H9 (cell line): ENCODE data around the gene OR13C2. TPM values are rescaled to one million over a fixed set of nuclear protein-coding genes. Genes with fewer than 3 reads are reported as not detected.

Source experiments
- DNase-seq: peaks from one replicate; pipeline ENCODE4 v3.0.0-alpha.2; 2017
- H2AFZ ChIP-seq: one replicate; pipeline ENCODE4 v1.6.1; 2013; ENCODE audit warnings: mild to moderate bottlenecking, low read length, control low read depth, moderate library complexity
- H2AK5ac ChIP-seq: 2 replicates; pipeline ENCODE4 v1.6.1; 2013; ENCODE audit warnings: low read length, control low read depth, mixed read lengths; ENCODE audit not compliant: insufficient read length
- H2BK120ac ChIP-seq: one replicate; pipeline ENCODE4 v1.6.1; 2013; ENCODE audit warnings: low read depth, mild to moderate bottlenecking, low read length, control low read depth, inconsistent platforms; ENCODE audit not compliant: poor library complexity, severe bottlenecking
- H2BK12ac ChIP-seq: 2 replicates; pipeline ENCODE4 v1.6.1; 2013; ENCODE audit warnings: low read length, control low read depth, mixed read lengths, low read depth; ENCODE audit not compliant: insufficient read length
- H2BK15ac ChIP-seq: 2 replicates; pipeline ENCODE4 v1.6.1; 2013; ENCODE audit warnings: low read depth, low read length, control low read depth
- H2BK20ac ChIP-seq: one replicate; pipeline ENCODE4 v1.6.1; 2013; ENCODE audit warnings: low read depth, mild to moderate bottlenecking, low read length, control low read depth, inconsistent platforms; ENCODE audit not compliant: poor library complexity, severe bottlenecking
- H2BK5ac ChIP-seq: 2 replicates; pipeline ENCODE4 v1.6.1; 2013; ENCODE audit warnings: low read length, control low read depth, mixed read lengths; ENCODE audit not compliant: insufficient read length
- H3K14ac ChIP-seq: 2 replicates; pipeline ENCODE4 v1.6.1; 2013; ENCODE audit warnings: low read length, control low read depth; ENCODE audit not compliant: insufficient read depth
- H3K18ac ChIP-seq: 2 replicates; pipeline ENCODE4 v1.6.1; 2013; ENCODE audit warnings: low read depth, mild to moderate bottlenecking, mixed read lengths, low read length, control low read depth; ENCODE audit not compliant: insufficient read length
- H3K23ac ChIP-seq: 2 replicates; pipeline ENCODE4 v1.6.1; 2013; ENCODE audit warnings: low read length, control low read depth, mixed read lengths, low read depth; ENCODE audit not compliant: insufficient read length
- H3K23me2 ChIP-seq: 2 replicates; pipeline ENCODE4 v1.6.1; 2013; ENCODE audit warnings: low read depth, mild to moderate bottlenecking, mixed read lengths, low read length, control low read depth; ENCODE audit not compliant: insufficient read length, poor library complexity, severe bottlenecking
- H3K27ac ChIP-seq: 2 replicates; pipeline ENCODE4 v1.5.1; 2013; ENCODE audit warnings: low read length, control low read depth, mixed read lengths, low read depth; ENCODE audit not compliant: insufficient read length
- H3K27me3 ChIP-seq: 2 replicates; pipeline ENCODE4 v1.6.1; 2013; ENCODE audit warnings: low read length, control low read depth, inconsistent platforms; ENCODE audit not compliant: insufficient read depth
- H3K4ac ChIP-seq: 2 replicates; pipeline ENCODE4 v1.6.1; 2013; ENCODE audit warnings: low read depth, mild to moderate bottlenecking, control low read depth, inconsistent platforms, low read length, moderate library complexity
- H3K4me1 ChIP-seq: 2 replicates; pipeline ENCODE4 v1.6.1; 2013; ENCODE audit warnings: low read length, control low read depth, inconsistent platforms; ENCODE audit not compliant: insufficient read depth
- H3K4me2 ChIP-seq: 2 replicates; pipeline ENCODE4 v1.6.1; 2013; ENCODE audit warnings: low read length, control low read depth, mixed read lengths; ENCODE audit not compliant: insufficient read length, insufficient read depth
- H3K56ac ChIP-seq: 2 replicates; pipeline ENCODE4 v1.6.1; 2013; ENCODE audit warnings: low read depth, mild to moderate bottlenecking, mixed read lengths, low read length, control low read depth; ENCODE audit not compliant: insufficient read length
- H3K79me1 ChIP-seq: 2 replicates; pipeline ENCODE4 v1.6.1; 2013; ENCODE audit warnings: low read depth, mild to moderate bottlenecking, moderate library complexity, low read length, control low read depth, inconsistent platforms; ENCODE audit not compliant: insufficient read depth, poor library complexity, severe bottlenecking
- H3K79me2 ChIP-seq: 2 replicates; pipeline ENCODE4 v1.6.1; 2013; ENCODE audit warnings: low read length, control low read depth, inconsistent platforms; ENCODE audit not compliant: insufficient read depth
- H3K9ac ChIP-seq: 2 replicates; pipeline ENCODE4 v1.6.1; 2013; ENCODE audit warnings: low read length, control low read depth, mixed read lengths; ENCODE audit not compliant: insufficient read length; ENCODE audit errors: extremely low read depth
- H3K9me3 ChIP-seq: one replicate; pipeline ENCODE4 v1.6.1; 2013; ENCODE audit warnings: low read depth, low read length, inconsistent platforms; ENCODE audit not compliant: control insufficient read depth
- H3T11ph ChIP-seq: one replicate; pipeline ENCODE4 v1.6.1; 2013; ENCODE audit warnings: mild to moderate bottlenecking, low read length, control low read depth, inconsistent platforms
- H4K20me1 ChIP-seq: one replicate; pipeline ENCODE4 v1.6.1; 2013; ENCODE audit not compliant: control insufficient read depth, insufficient read length, insufficient read depth
- H4K5ac ChIP-seq: 2 replicates; pipeline ENCODE4 v1.6.1; 2013; ENCODE audit warnings: low read depth, mild to moderate bottlenecking, mixed read lengths, low read length, control low read depth; ENCODE audit not compliant: insufficient read length
- H4K8ac ChIP-seq: replicated peaks from 2 replicates; pipeline ENCODE4 v1.6.1; 2013; ENCODE audit warnings: low read length, control low read depth, mixed read lengths, low read depth; ENCODE audit not compliant: insufficient read length
- H4K91ac ChIP-seq: 2 replicates; pipeline ENCODE4 v1.6.1; 2013; ENCODE audit warnings: low read depth, mild to moderate bottlenecking, moderate library complexity, mixed read lengths, low read length, control low read depth; ENCODE audit not compliant: insufficient read length
- H3K27ac Mint-ChIP-seq, 3 experiments: 2 replicates in 2 of 3; 3 replicates in 1 of 3; pipeline ENCODE4 v1.8.0; 2020 to 2021; ENCODE audit warnings: mixed read lengths in 3 of 3, mild to moderate bottlenecking in 1 of 3, moderate library complexity in 1 of 3
- H3K27me3 Mint-ChIP-seq: 2 replicates; pipeline ENCODE4 v1.8.0; 2021; ENCODE audit warnings: low read depth, mild to moderate bottlenecking, moderate library complexity, mixed read lengths
- H3K36me3 Mint-ChIP-seq, 3 experiments: 2 replicates in 2 of 3; 3 replicates in 1 of 3; pipeline ENCODE4 v1.8.0; 2020 to 2021; ENCODE audit warnings: low read depth in 3 of 3, mixed read lengths in 3 of 3; ENCODE audit not compliant: insufficient read depth in 1 of 3
- H3K4me1 Mint-ChIP-seq, 2 experiments: 2 replicates each; pipeline ENCODE4 v1.8.0; 2020; ENCODE audit warnings: mixed read lengths in 2 of 2
- H3K4me3 Mint-ChIP-seq, 2 experiments: 2 replicates in 1 of 2; 3 replicates in 1 of 2; pipeline ENCODE4 v1.8.0; 2020 to 2021; ENCODE audit warnings: mild to moderate bottlenecking in 2 of 2, mixed read lengths in 2 of 2, moderate library complexity in 1 of 2
- H3K9me3 Mint-ChIP-seq, 2 experiments: 2 replicates in 1 of 2; 3 replicates in 1 of 2; pipeline ENCODE4 v1.8.0; 2020; ENCODE audit warnings: mild to moderate bottlenecking in 2 of 2, mixed read lengths in 2 of 2, moderate library complexity in 1 of 2
- WGBS: extraction: QIAGEN DNeasy Blood & Tissue Kit; methylation state at CpG from one replicate; pipeline ENCODE4 v1.1.7; 2013; ENCODE audit warnings: missing lambda C conversion rate, low lambda C conversion rate, mixed read lengths; ENCODE audit not compliant: insufficient read length; ENCODE audit errors: extremely low coverage; 5-methylcytosine and 5-hydroxymethylcytosine counted together
- total RNA-seq: library from RNA; stranded (reverse); gene quantifications from 2 replicates; pipeline ENCODE4 v1.2.1, GENCODE V29; 2021
- TF ChIP-seq, protein P1 (sequence below): fragments of 200-600 bp; sonication (generic); conservative IDR thresholded peaks from 3 replicates; pipeline ENCODE4 v1.8.0; 2021; ENCODE audit warnings: antibody characterized with exemption, mild to moderate bottlenecking

The OR13C2 gene
- total RNA-seq, 1 experiment from 2014 or later, result not detected

DNA sequence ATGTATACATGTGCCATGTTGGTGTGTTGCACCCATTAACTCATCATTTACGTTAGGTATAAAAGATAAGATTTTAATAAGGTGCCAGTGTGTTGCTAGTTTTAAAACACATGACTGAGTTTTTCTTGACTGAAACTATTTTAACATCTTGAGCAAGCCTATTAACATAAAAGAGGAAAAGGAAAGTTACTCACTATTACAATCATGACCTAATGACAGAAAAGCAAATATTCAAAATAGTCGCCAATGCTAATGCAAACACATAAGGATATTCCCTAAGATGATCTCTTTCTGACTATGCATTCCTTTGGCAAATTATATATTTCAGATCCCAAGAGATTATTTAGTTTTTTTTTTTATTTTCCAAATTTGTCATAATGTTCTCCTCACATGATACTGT lies 5.8 kb upstream of the OR13C2 start:
- Histone ChIP-seq H3K4ac (no peak overlapping the region), H3K14ac (no peak overlapping the region), H4K5ac (no peak overlapping the region), H3K23ac (no peak overlapping the region), H3K27me3 (no peaks in the 10 kb centered on the region), H2BK120ac (no peak overlapping the region), H3K79me2 (no peaks in the 10 kb centered on the region), H2BK20ac (no peak overlapping the region), H3K23me2 (no peaks in the 10 kb centered on the region), H2AK5ac (no peak overlapping the region), H2BK12ac (no peak overlapping the region), H4K20me1 (no peaks in the 10 kb centered on the region), H3K79me1 (no peaks in the 10 kb centered on the region), H3K27ac (no peak overlapping the region), H3T11ph (no peak overlapping the region), H3K9me3 (no peaks in the 10 kb centered on the region), H2BK15ac (no peak overlapping the region), H2BK5ac (no peak overlapping the region), H2AFZ (no peak overlapping the region), H3K18ac (no peak overlapping the region), H3K9ac (no peak overlapping the region), H4K8ac (no peak overlapping the region), H4K91ac (no peak overlapping the region), H3K4me1 (no peaks in the 10 kb centered on the region), H3K56ac (no peak overlapping the region), H3K4me2 (no peak overlapping the region)
- no CpG with 5 or more reads among the region's 2 CpGs for WGBS
- no peaks in the 10 kb centered on the region for H3K4me1 Mint-ChIP-seq
- H3K9me3 Mint-ChIP-seq, result no peaks in the 10 kb centered on the region
- H3K36me3 Mint-ChIP-seq, result no peaks in the 10 kb centered on the region
- peaks cover 1% of the 10 kb centered on the region; the same call in 1 of the 2 replicates for H3K27me3 Mint-ChIP-seq
- TF ChIP-seq, protein P1, sequence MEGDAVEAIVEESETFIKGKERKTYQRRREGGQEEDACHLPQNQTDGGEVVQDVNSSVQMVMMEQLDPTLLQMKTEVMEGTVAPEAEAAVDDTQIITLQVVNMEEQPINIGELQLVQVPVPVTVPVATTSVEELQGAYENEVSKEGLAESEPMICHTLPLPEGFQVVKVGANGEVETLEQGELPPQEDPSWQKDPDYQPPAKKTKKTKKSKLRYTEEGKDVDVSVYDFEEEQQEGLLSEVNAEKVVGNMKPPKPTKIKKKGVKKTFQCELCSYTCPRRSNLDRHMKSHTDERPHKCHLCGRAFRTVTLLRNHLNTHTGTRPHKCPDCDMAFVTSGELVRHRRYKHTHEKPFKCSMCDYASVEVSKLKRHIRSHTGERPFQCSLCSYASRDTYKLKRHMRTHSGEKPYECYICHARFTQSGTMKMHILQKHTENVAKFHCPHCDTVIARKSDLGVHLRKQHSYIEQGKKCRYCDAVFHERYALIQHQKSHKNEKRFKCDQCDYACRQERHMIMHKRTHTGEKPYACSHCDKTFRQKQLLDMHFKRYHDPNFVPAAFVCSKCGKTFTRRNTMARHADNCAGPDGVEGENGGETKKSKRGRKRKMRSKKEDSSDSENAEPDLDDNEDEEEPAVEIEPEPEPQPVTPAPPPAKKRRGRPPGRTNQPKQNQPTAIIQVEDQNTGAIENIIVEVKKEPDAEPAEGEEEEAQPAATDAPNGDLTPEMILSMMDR, result no peak
- no peak overlapping the region for H3K27ac Mint-ChIP-seq
- DNase-seq, result no peak
- H3K4me3 Mint-ChIP-seq, result no peak overlapping the region
